Small intestine (tissue), 7 donors: ENCODE results near the gene DHPS. TPM values are rescaled to one million over a fixed set of nuclear protein-coding genes. Genes with fewer than 3 reads are reported as not detected.
"Not testable (repeated sequence)": the region's sequence is repeated elsewhere in the genome, so short reads cannot be mapped to it uniquely, and the experiment has no call there.

ENCODE experiments used
- DNase-seq, 2 donors: peaks; one replicate each; pipeline versions ENCODE4 v3.0.0 to v3.0.0-alpha.2; 2013
- FAIRE-seq: peaks from 2 replicates; lab custom pipeline; 2012; peaks lifted over from hg19 to GRCh38; lab: Jason Lieb, UNC
- H3K27ac ChIP-seq, 3 donors: one replicate each; pipeline ENCODE4 v1.5.1; 2013; ENCODE audit warnings: low read length in 2 of 3, mild to moderate bottlenecking in 2 of 3, control low read depth in 1 of 3, inconsistent platforms in 1 of 3, low read depth in 1 of 3, moderate library complexity in 1 of 3
- H3K27me3 ChIP-seq, 3 donors: one replicate each; pipeline ENCODE4 v1.6.1; 2013; ENCODE audit warnings: low read length in 3 of 3, inconsistent platforms in 1 of 3; ENCODE audit not compliant: control insufficient read depth in 3 of 3, insufficient read depth in 3 of 3
- H3K36me3 ChIP-seq, 3 donors: one replicate each; pipeline ENCODE4 v1.6.1; 2013; ENCODE audit warnings: low read length in 3 of 3, inconsistent platforms in 1 of 3, low read depth in 1 of 3, mild to moderate bottlenecking in 1 of 3, moderate library complexity in 1 of 3; ENCODE audit not compliant: control insufficient read depth in 3 of 3, insufficient read depth in 2 of 3
- H3K4me1 ChIP-seq, 3 donors: one replicate each; pipeline ENCODE4 v1.6.1; 2013; ENCODE audit warnings: low read length in 2 of 3, inconsistent platforms in 1 of 3, low read depth in 1 of 3, mild to moderate bottlenecking in 1 of 3, moderate library complexity in 1 of 3; ENCODE audit not compliant: control insufficient read depth in 3 of 3, insufficient read depth in 2 of 3
- H3K4me3 ChIP-seq, 3 donors: one replicate each; pipeline ENCODE4 v1.5.1; 2013; ENCODE audit warnings: low read length in 3 of 3, control low read depth in 1 of 3, inconsistent platforms in 1 of 3, low read depth in 1 of 3, mild to moderate bottlenecking in 1 of 3, moderate library complexity in 1 of 3
- H3K9me3 ChIP-seq, 2 donors: one replicate each; pipeline ENCODE4 v1.6.1; 2013; ENCODE audit warnings: low read depth in 1 of 2, low read length in 1 of 2; ENCODE audit not compliant: control insufficient read depth in 2 of 2, insufficient read depth in 1 of 2
- WGBS, 3 donors: extraction: QIAGEN DNeasy Blood & Tissue Kit; methylation state at CpG; one replicate each; pipeline ENCODE4 v1.1.7; 2013; 5-methylcytosine and 5-hydroxymethylcytosine counted together
- polyA plus RNA-seq, 4 donors: library from polyadenylated mRNA; stranded (reverse) in 3 of 4; unstranded in 1 of 4; fragments of 200-250 nt in 3 of 4; fragments of 120-200 nt in 1 of 4; gene quantifications; one replicate each; pipeline versions ENCODE4 v1.2.1 to v1.2.3, GENCODE V29; 2013
- donor health status: healthy with polysubstance abuse.
- donor health status: control.
- donor health status: control.
- donor health status: Bipolar disorder and iron deficiency.
- donor health status: healthy.

DHPS gene
- polyA plus RNA-seq, 4 donors, result 61.5 to 96.9 (median 66.8) TPM

- DNase-seq (no peak), FAIRE-seq (no peak)
- H3K4me3 ChIP-seq, result no peak overlapping the region
- 93 to 95% (median 94%) methylated on average over 14 to 15 of the region's 15 CpGs for WGBS, 3 donors
- H3K9me3 ChIP-seq, result peaks cover 0 to 5% of the 10 kb centered on the region in 2 donors
- no peak overlapping the region for H3K27ac ChIP-seq
- H3K4me1 ChIP-seq, result peaks cover 0 to under 1% (median 0%) of the 10 kb centered on the region in 3 donors
- H3K27me3 ChIP-seq, result no peaks in the 10 kb centered on the region
- H3K36me3 ChIP-seq, result peaks cover 8 to 92% (median 23%) of the 10 kb centered on the region in 3 donors
Measured at GRCh38 chr19:12715102-12715501, 33.4 kb upstream of the DHPS start.

DNA sequence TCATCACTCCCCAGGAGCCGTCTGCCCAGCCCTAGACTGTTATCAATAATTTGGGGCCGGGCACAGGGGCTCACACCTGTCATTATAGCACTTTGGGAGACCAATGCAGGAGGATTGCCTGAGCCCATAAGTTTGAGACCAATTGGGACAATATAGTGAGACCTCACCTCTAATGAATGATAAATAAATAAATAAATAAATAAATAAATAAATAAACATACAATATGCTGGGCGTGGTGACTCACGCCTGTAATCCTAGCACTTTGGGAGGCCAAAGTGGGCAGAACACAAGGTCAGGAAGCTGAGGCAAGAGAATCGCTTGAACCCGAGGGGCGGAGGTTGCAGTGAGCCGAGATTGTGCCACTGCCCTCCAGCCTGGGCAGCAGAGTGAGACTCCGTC is 31.6 kb upstream of the DHPS start:
- not testable (repeated sequence) for H3K9me3 ChIP-seq, H3K4me3 ChIP-seq, H3K4me1 ChIP-seq, H3K27me3 ChIP-seq, DNase-seq, H3K27ac ChIP-seq, FAIRE-seq
- WGBS, 3 donors, result 92 to 95% (median 93%) methylated on average over 9 of the region's 9 CpGs
- peaks cover 8 to 96% (median 28%) of the 10 kb centered on the region in 3 donors for H3K36me3 ChIP-seq

DNA sequence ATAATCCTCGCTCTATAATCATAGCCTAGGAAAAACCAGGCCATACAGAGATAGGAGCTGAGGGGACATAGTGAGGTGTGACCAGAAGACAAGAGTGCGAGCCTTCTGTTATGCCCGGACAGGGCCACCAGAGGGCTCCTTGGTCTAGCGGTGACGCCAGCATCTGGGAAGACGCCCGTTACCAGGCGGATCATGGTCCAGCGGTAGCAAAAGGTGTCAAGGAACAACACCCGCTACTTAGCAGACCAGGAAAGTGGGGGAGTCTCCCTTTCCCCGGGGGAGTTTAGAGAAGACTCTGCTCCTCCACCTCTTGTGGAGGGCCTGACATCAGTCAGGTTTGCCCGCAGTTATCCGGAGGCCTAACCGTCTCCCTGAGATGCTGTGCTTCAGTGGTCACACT is 30.4 kb upstream of the DHPS start:
- 56 to 64% (median 57%) methylated on average over 11 to 12 of the region's 14 CpGs for WGBS, 3 donors
- not testable (repeated sequence) for H3K9me3 ChIP-seq, DNase-seq, H3K27ac ChIP-seq, H3K4me1 ChIP-seq, H3K4me3 ChIP-seq, H3K27me3 ChIP-seq, FAIRE-seq
- H3K36me3 ChIP-seq, result peaks cover 8 to 95% (median 29%) of the 10 kb centered on the region in 3 donors

GRCh38 chr19:12711187-12711586 is 29.5 kb upstream of the DHPS start:
- H3K36me3 ChIP-seq, result peaks cover 12 to 95% (median 29%) of the 10 kb centered on the region in 3 donors
- no peak overlapping the region for H3K27ac ChIP-seq
- H3K9me3 ChIP-seq, result peaks cover 0 to 5% of the 10 kb centered on the region in 2 donors
- H3K27me3 ChIP-seq, result no peaks in the 10 kb centered on the region
- FAIRE-seq (no peak), DNase-seq (no peak)
- no peak overlapping the region for H3K4me3 ChIP-seq
- no peaks in the 10 kb centered on the region for H3K4me1 ChIP-seq
- 94 to 97% (median 95%) methylated on average over 17 of the region's 17 CpGs for WGBS, 3 donors

DNA sequence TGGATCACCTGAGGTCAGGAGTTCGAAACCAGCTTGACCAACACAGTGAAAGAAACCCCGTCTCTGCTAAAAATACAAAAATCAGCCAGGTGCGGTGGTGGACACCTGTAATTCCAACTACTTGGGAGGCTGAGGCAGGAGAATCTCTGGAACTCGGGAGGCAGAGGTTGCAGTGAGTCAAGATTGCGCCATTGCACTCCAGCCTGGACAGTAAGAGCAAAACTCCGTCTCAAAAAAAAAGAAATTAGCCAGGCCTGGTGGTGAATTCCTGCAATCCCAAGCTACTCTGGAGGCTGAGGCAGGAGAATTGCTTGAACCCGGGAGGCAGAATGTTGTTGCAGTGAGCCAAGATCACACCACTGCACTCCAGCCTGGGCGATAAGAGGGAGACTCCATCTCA is 27.0 kb upstream of the DHPS start:
- Histone ChIP-seq H3K36me3 (peaks cover 10 to 95% (median 31%) of the 10 kb centered on the region in 3 donors), H3K9me3 (peaks cover 0 to 5% of the 10 kb centered on the region in 2 donors), H3K4me3 (no peak overlapping the region), H3K4me1 (no peaks in the 10 kb centered on the region), H3K27me3 (no peaks in the 10 kb centered on the region), H3K27ac (no peak overlapping the region)
- WGBS, 3 donors, result 93 to 95% (median 94%) methylated on average over 8 of the region's 8 CpGs
- DNase-seq (no peak), FAIRE-seq (no peak)

GRCh38 chr19:12706332-12706718 is 24.6 kb upstream of the DHPS start:
- 93 to 97% (median 95%) methylated on average over 13 of the region's 13 CpGs for WGBS, 3 donors
- Histone ChIP-seq H3K9me3 (no peaks in the 10 kb centered on the region), H3K4me3 (no peak overlapping the region), H3K4me1 (no peaks in the 10 kb centered on the region), H3K27me3 (no peaks in the 10 kb centered on the region), H3K36me3 (peaks cover 11 to 98% (median 34%) of the 10 kb centered on the region in 3 donors), H3K27ac (no peak overlapping the region)
- FAIRE-seq, result no peak
- DNase-seq, result no peak

DNA sequence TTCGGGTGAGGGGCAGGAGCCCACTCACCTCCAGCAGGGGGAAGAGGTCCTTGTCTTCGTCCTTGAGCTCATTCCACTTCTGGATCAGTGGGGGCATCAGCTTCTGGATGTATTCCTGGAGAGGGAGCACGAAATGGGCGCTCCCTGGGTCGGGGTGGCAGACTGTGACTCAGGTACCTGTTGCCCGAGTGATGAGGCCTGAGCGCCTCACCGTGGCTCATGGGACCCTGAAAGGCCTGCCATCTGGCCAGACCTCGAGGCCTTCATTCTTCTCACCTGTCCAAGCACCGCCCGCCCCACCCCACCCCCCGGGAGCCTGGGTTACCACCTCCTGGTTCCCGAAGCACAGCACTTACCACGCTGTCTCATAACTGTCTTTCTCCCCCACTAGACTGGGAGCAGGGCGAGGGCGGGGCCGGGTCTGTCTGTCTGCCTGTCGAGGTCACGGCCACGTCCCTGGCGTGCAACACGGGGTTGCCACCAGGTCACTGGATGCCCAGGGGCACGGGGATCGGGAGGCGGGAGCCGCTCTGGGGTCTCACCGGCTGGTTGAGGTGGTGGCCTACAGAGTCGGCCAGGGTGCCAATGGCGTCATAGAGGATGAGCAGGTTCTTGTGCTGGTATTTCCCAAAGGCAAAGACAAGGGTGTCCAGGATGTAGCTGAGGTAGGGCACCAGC is 24.1 kb upstream of the DHPS start:
- WGBS, 3 donors, result 91 to 94% (median 93%) methylated on average over 29 of the region's 29 CpGs
- peaks cover 11 to 98% (median 36%) of the 10 kb centered on the region in 3 donors for H3K36me3 ChIP-seq
- H3K4me3 ChIP-seq, result no peak overlapping the region
- DNase-seq (no peak), FAIRE-seq (no peak)
- H3K9me3 ChIP-seq, result no peaks in the 10 kb centered on the region
- H3K27me3 ChIP-seq, result no peaks in the 10 kb centered on the region
- H3K4me1 ChIP-seq, result no peaks in the 10 kb centered on the region
- no peak overlapping the region for H3K27ac ChIP-seq

DNA sequence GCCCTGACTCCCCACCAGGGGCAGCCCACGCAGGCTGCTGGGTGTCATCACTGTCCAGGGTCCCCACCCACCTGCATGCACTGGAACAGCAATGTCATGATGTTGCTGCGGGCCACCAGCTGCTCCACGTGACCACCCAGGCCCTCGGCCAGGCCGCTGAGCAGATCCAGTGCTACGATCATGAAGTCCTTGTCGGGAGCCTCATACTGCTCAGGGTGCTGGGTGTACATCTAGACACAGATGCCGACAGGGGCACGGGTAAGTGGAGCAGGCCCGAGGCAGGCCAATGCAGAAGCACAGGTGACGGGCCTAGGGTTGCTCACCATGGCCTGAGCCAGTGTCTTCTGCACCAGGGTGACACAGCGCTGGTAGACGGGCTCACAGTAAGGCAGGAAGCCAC is 23.5 kb upstream of the DHPS start:
- Histone ChIP-seq H3K9me3 (no peaks in the 10 kb centered on the region), H3K4me1 (no peaks in the 10 kb centered on the region), H3K27me3 (no peaks in the 10 kb centered on the region), H3K36me3 (peaks cover 11 to 98% (median 36%) of the 10 kb centered on the region in 3 donors), H3K4me3 (no peak overlapping the region), H3K27ac (no peak overlapping the region)
- no peak for FAIRE-seq
- DNase-seq, result no peak
- 93 to 95% (median 94%) methylated on average over 13 of the region's 13 CpGs for WGBS, 3 donors
